Smooth muscle cell of the brain vasculature (primary cell): Measurements from ENCODE around the gene SMIM44.
"Not testable (repeated sequence)": the region's sequence is repeated elsewhere in the genome, so short reads cannot be mapped to it uniquely, and the experiment has no call there.

Experiments used
- DNase-seq: peaks from one replicate; pipeline ENCODE4 v3.0.0-alpha.2; 2012; ENCODE audit warnings: low read depth, low spot score

SMIM44 gene

DNA sequence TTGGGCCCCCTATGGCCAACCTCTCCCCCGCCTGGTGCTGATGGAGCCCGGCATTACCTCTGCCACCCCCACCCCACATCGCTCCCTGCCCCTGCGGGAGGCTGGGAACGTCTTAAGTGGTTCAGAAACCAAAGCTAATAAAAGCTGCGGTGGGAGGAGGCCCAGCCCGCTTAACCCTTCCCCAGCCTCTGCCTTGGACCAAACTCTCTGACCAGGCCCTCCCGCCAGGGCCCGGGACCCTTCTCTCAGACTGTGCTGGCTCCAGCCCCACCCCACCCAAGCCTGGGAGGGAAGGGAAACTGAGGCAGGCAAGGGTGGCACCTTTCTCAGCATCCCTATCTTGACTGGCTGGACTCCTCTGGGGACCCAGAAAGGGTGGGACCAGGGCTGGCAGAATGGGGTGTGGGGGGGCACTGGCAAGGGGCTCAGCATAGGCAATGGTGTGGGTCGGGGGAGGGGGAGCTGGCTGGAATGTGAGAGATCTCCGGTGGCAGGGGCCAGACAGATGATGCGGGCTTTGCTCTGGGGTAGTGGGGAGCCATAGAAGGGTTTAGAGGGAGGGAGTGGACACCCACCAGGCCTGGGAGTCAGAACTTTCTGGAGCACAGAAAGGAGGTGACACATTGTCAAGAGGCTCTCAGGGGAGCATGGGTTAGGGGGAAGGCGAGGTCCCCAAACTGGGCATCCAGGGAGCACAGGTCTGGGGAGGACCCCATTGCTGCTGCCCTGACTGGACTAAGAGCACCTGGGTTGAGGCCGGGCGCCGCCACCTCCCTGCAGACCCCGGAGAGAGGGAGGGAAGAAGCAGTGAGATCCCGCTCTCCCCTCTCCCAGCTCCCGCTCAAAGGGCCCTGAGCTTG, 24.8 kb downstream of the SMIM44 start:
- DNase-seq = no peak

DNA sequence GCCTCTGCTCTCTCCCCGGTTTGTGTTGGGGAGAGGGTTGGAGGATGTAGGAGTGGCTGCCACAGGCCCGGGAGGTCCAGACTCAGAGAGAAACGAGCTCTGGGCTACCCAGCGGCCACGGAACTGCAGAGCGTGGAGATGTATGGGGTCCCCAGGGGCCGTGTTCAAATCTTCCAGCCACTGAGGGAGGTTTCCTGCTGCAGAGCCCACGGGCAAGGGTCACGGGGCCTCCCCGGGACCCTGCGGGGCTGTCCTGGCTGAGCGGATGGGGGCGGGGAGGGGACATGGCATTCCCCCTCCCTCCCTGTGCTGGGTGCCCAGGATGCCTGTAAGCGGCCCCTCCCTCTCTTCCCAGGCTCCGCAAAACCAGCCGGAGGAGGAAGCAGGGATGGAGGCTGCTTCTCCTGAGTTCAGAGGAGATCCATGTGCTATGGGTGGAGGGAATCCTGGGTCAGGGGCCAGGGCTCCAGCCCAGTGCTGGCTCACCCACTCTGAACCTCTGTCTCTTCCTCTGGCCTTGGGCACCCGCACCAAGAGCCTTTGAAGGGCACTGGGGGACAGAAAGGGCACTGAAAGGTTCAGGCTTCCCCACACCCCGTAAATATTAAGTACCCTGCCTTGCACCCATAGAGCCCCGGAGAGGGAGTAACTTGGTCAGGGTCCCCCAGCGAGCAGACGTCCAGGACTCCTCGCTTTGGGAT, 25.6 kb downstream of the SMIM44 start:
- DNase-seq = no peak

DNA sequence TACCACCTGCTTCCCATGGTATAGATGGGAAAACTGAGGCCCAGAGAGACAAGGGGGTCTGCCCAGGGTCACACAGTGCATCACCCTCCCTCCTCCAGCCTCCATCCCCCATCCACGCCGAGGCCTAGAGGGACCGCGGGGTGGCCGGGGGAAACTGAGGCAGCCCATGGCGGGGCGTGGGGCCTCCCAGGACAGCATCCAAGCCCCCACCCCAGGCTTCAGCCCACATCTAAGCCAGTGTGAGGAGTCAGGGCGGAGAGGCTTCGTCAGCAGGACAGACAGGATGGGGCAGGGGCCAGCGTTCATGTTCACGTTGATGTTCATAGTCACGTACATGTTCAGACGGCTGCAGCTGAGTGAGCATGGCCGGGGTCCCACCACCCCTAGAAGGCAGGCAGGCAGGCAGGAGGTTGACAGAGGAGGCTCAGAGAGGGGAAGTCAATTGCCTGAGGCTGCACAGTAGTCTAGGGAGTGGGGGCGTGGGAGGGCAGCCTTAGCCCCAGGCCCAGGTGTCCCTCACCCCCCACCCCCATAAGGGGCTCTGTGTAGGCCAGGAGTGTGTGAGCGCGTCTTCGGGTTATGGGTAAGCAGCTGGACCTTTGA, 26.2 kb downstream of the SMIM44 start:
- DNase-seq = no peak

DNA sequence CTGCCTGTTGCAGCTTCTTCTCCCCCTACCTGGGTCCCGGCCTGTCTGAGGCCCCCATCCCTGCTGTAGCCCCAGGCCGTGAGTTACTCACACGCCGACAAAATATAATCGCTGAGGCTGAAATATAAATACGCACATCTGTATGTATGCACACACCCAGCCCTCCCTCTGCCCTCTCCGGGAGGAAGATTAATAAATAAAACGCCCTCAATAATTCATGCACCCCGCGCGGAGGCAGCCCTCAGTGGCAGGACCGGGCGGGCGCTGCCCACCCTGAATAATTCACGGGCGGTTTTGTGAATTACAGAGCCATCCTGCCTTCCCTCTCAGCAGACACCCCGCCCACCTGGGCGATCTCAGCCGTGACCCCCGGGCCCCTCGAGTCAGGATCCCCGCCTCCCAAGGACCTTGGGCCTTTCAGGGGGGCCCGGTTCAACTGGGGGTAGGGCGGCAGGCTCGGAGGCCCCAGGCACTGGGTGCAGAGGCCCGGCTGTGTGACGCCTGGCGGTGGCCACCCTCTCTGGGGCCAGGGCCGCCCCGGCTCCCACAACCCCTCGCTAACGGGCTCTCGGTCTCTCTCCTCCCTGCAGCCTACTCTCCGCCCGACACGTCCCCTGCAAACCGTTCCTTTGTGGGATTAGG, 27.2 kb downstream of the SMIM44 start:
- DNase-seq = no peak

DNA sequence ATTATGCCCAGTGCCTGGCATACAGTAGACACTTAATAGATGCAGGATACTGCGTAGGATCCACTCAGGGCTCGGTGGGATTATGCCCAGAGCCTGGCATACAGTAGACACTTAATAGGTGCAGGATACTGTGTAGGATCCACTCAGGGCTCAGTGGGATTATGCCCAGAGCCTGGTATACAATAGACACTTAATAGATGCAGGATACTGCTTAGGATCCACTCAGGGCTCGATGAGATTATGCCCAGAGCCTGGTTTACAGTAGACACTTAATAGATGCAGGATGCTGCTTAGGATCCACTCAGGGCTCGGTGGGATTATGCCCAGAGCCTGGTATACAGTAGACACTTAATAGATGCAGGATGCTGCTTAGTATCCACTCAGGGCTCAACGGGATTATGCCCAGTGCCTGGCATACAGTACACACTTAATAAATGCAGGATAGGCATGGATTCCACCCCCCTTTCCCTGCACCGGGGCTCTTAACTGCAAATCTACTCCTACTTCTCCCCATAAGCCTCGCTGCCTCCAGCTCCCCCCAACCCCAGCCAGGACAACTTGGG, 27.8 kb downstream of the SMIM44 start:
- DNase-seq = no peak

DNA sequence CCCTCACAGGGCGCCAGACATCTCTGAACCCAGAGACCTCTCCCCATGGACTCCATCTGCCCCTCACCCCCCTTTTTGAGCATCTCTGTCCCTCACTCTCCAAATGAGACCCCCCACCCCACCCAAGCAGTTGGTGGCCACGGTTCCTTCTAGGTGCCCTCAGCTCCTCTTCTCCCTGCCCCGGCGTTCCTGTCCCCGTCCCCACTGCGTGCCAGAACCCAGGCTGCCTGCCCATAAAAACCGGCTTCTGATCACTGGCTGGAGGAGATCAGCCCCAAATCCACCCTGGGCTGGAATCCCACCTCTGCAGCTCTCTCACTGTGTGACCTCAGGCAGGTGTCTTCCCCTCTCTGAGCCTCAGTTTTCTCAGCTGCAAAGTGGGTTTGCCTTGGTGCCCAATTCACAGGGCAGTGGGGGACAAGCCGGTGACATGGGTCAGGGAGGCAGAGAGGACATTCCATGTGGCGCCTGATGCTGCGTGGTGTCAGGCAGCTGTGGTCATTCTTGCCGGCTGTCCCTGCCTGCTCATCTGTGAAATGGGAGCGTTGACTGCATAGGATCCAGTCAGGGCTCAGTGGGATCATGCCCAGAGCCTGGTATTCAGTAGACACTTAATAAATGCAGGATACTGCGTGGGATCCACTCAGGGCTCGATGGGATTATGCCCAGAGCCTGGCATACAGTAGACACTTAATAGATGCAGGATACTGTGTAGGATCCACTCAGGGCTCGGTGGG, 28.4 kb downstream of the SMIM44 start:
- DNase-seq = no peak

DNA sequence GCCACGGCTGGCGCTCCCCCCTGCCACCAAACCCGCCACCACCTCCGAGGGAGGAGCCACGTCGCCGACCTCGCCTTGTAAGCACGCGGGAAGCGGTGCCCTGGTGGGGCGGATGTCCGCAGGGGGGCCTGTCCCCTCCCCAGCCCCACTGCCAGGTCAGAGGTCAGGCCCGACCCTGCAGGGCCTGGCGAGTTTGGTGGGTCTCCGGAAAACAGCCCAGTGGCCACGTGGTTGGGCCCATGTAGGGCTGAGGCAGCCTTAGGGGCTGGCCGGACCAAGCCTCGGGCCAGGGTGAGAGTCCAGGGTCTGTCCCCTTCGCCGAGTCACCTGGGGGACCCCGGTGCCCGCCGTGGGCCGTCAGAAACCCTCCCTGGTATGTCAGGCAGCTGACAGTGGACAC, 29.4 kb downstream of the SMIM44 start:
- DNase-seq = no peak

DNA sequence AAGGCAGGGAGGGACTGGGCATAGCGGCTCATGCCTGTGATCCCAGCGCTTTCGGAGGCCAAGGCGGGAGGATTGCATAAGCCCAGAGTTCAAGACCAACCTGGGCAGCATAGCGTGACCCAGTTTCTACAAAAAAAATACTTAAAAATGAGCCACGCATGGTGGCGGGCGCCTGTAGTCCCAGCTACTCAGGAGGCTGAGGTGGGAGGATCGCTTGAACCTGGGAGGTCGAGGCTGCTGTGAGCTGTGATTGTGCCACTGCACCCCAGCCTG, 30.4 kb downstream of the SMIM44 start:
- DNase-seq = not testable (repeated sequence)

DNA sequence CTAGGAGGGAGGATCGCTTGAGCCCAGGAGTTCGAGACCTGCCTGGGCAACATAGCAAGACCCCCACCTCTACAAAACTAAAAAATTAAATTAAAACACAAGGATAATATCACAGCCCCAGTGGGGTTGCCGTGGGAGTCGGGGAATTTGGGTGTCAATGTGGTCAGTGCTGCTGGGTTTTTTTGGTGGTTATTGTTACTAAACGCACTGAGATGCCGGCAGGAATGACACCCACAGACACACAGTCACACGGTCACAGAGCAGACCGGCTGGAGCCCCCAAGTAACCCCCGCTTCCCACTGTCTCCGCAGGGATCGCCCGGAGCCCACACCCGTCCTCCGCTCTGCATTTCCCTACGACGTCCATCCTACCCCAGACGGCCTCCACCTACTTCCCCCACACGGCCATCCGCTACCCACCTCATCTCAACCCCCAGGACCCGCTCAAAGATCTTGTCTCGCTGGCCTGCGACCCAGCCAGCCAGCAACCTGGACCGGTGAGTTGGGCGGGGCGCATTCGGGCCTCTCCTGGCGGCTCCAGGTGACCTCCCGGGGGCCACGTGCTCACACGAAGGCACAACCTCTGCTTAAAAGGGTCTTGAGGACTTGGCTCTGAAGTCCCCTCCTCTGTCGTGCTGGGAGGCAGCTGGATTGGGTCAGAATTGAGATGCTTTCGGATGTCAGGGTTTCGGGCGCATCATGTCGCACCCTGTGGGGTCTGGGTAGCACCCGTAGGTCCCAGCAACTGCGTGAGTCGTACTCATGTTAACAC, 30.9 kb downstream of the SMIM44 start:
- DNase-seq = no peak

DNA sequence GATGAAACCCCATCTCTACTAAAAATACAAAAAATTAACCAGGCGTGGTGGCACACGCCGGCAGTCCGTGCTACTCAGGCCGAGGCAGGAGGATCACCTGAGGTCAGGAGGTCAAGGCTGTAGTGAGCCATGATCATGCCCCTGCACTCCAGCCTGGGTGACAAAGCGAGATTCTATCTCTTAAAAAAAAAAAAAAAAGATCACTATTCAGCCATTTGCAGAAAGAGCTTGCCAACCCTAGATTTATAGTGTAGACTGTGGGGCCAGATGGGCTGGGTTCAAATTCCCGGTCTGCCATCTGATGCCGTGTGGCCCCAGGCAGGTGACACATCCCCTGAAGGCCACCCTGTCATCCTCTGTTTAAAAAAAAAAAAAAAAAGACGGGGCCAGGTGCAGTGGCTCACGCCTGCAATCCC, 31.8 kb downstream of the SMIM44 start:
- DNase-seq = no peak

DNA sequence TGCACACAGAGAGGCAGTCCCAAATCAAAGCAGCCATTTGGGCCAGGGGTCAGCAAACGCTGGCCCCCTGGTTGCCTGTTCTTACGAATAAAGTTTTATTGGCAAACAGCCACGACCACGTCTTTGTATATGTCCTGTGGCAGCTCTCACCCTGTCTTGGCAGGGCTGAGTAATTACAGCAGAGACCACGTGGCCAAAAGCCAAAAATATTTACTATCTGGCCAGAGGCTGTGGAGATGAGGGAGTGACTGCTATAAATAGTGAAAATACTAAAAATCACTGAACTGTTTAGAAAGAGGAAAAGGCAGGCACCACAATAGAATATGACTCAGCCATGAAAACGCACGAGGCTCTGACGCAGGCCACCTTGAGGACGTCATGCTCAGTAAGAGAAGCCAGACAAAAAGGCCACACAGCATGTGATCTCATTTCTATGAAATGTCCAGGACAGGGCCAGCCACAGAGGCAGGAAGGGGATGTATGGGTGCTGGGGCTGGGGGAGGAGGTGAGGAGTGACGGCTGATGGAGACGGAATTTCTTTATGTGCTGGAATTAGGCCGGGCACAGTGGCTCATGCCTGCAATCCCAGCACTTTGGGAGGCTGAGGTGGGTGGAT, 32.3 kb downstream of the SMIM44 start:
- peak; percentile 86 for DNase-seq

DNA sequence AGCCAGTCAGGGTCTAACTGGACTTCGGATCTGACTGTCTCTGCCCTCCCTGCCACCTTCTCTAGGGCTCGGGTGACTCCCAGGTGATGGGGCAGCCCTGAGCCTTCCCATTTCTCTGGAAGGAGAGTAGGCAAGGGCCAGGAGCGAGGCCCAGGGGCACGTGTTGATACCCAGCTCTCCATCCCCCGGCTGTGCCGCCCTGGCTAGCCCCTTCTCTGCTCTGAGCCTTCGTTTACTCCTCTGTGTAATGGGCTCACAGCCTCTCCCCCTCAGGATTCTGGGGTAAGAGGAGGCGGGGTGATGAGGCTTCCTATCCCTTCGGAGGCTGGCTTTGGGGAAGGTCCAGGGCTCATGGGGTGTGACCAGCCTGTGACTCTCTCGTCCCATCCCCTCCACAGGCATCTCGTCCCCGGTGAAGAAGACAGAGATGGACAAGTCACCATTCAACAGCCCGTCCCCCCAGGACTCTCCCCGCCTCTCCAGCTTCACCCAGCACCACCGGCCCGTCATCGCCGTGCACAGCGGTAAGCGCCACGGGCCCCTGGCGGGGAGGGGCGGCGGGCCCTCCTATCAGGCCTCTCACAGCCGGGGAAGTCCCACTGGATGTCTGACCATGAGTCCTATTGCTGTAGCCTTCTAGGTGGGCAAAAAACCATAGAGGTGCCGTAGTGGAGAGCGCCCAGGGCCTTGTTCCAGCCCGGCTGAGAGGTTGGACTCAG, 34.5 kb downstream of the SMIM44 start:
- DNase-seq = no peak

DNA sequence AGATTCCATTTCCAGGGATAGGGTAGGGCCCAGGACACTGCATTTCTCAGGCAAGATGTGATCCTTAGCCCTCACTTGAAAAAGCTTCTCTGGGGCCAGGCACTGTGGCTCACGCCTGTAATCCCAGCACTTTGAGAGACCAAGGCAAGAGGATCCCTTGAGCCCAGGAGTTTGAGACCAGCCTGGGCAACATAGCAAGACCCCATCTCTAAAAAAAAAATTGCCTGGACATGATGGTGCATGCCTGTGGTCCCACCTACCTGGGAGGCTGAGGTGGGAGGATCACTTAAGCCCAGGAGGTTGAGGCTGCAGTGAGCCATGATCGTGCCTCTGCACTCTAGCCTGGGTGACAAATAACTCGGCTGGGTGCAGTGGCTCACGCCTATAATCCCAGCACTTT, 36.6 kb downstream of the SMIM44 start:
- not testable (repeated sequence) for DNase-seq

DNA sequence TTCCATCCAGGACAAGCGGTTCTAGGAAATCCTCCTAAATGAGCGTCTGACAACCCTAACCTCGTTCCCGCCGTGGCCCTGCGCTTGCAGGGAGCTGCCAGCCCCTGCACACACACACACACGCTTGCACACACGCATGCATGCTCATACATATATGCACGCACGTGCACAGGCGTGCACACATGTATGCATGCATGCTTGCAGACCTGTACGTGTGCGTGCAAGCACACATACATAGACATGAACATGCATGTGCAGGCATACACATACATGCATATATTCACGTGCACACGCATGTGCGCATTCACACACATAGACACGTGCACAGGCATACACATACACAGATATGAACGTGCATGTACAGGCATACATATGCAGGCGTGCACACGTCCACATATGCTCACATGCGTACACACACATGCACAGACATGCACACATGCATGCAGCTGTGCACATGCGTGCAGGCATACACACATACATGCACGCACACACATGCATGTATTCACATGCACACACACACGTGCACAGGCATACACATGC, 38.5 kb downstream of the SMIM44 start:
- no peak for DNase-seq

DNA sequence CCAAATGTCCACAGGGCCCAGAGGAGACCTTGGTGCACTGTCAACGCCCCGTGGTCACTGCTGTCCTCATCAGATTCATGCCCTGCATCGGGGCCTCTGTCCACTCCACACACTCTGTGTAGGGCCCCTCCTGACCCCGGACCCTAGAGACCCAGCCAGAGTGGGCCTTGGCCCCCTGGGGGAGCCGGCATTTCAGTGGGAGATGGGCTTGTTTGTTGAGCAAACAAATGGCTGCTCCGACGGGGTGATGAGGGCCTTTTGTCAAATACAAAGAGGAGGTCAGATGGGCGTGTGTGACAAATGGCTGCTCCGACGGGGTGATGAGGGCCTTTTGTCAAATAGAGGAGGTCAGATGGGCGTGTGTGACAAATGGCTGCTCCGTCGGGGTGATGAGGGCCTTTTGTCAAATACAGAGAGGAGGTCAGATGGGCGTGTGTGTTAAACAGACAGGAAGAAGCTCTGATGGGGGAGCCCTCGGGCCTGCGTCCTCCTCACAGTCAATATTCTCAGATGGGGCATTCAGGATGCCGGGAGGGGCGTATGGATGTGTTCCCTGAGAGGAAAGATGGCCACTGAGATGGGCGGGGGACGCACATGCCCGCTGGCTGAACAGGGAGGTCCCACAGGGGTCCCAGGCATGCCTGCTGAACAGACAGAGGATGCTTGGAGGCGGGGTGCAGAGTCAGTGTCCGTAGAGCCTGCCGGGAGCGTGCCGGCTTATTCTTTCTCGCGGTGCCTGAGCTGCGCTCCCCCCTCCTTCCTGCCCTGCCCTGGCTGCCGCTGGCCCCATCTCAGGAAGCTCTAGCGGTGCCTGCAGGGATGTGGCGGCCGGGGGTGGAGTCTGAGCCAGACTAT, 39.2 kb downstream of the SMIM44 start:
- no peak for DNase-seq

DNA sequence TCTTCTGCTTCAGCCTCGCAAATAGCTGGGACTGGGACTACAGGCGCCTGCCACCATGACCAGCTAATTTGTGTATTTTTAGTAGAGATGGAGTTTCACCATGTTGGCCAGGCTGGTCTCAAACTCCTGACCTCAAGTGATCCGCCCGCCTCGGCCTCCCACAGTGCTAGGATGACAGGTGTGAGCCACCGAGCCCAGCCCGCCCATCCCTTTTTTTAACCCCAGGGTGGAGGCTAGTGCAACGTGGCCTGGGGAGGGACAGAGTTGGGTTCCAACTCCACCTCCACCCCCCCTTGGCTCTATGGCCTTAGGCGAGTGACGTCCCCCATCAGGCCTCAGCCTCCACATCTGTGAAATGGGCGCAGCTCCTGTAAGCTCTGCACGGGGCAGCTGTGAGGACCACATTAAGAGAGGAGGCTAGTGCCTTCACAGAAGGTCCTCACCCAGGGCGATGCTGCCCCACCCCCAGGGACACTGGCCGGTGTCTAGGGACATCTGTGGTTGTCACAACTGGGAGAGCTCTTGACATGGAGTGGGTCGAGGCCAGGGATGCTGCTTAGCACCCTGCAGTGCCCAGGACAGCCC, 40.7 kb downstream of the SMIM44 start:
- DNase-seq = no peak

DNA sequence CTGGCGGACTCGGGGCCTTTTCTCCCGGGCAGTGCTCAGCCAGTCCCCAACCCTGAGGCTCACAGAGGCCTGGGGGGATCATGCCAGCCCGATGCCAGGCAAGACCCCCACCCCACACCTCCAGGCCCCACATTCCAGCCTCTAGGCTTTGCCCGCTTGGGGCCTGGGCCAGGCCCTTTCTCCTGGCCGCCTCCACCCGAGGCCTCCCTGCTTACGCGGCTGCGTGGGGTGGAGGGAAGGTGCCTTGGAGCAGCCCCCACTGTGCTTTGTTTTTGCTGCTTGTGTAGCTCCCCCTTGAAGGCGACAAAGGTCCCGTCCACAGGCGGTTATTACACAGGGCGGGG, 41.3 kb downstream of the SMIM44 start:
- no peak for DNase-seq
